Progenitor cell of endocrine pancreas (in vitro differentiated cells): Measurements from ENCODE around the gene SOHLH1. TPM values are rescaled to one million over a fixed set of nuclear protein-coding genes. Genes with fewer than 3 reads are reported as not detected.
"Not testable (repeated sequence)": the region's sequence is repeated elsewhere in the genome, so short reads cannot be mapped to it uniquely, and the experiment has no call there.

Source experiments
- DNase-seq: peaks from one replicate; pipeline ENCODE4 v3.0.0; 2021; ENCODE audit warnings: low spot score; ENCODE audit not compliant: unreplicated experiment
- H3K27ac Mint-ChIP-seq: 2 replicates; pipeline ENCODE4 v1.8.0; 2021; ENCODE audit warnings: mild to moderate bottlenecking, moderate library complexity, mixed read lengths
- H3K27me3 Mint-ChIP-seq: 2 replicates; pipeline ENCODE4 v1.8.0; 2021; ENCODE audit warnings: mixed read lengths
- H3K36me3 Mint-ChIP-seq: 2 replicates; pipeline ENCODE4 v1.8.0; 2022; ENCODE audit warnings: mixed read lengths; ENCODE audit not compliant: insufficient read depth
- H3K4me1 Mint-ChIP-seq: 2 replicates; pipeline ENCODE4 v1.8.0; 2021; ENCODE audit warnings: low read depth, mixed read lengths
- H3K4me3 Mint-ChIP-seq: 2 replicates; pipeline ENCODE4 v1.8.0; 2021; ENCODE audit warnings: low read depth, mild to moderate bottlenecking, moderate library complexity, mixed read lengths
- H3K9me3 Mint-ChIP-seq: 2 replicates; pipeline ENCODE4 v1.8.0; 2021; ENCODE audit warnings: low read depth, mixed read lengths
- total RNA-seq: library from RNA; stranded (reverse); gene quantifications from 2 replicates; pipeline ENCODE4 v1.2.1, GENCODE V29; 2021
- TF ChIP-seq, protein P1 (sequence below): fragments of 200-600 bp; sonication (generic); IDR thresholded peaks from one replicate; pipeline ENCODE4 v1.5.0; 2021; ENCODE audit warnings: antibody characterized with exemption, mild to moderate bottlenecking; ENCODE audit not compliant: unreplicated experiment

The SOHLH1 gene
- total RNA-seq, 1 donor from 2014 or later: not detected

DNA sequence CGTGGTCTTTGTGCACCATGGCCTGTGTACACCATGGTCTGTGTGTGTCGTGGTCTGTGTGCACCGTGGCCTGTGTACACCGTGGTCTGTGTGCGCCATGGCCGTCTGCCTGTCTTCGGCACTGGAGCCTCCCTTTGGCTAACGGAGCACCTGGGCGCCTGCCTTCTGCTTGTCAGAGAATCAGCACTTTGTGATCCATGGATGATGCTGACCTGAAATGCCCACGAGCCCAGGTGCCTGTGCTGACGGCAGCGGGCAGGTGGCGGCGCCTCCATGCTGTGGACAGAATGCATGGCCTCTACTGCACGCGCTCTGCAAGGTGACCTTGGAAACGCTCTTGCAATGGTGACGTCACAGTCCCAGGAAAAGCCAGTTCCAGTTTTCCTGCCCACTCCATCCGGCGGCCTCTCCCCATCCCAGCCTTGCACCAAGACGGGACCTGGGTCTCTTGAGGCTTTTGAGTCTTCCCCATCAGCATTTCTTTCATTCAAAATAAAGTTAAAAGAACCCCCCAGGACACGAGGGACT, 21.6 kb downstream of the SOHLH1 start:
- peaks cover 10% of the 10 kb centered on the region for H3K27me3 Mint-ChIP-seq
- no peak overlapping the region for H3K4me3 Mint-ChIP-seq
- no peaks in the 10 kb centered on the region for H3K36me3 Mint-ChIP-seq
- H3K4me1 Mint-ChIP-seq: no peaks in the 10 kb centered on the region
- H3K9me3 Mint-ChIP-seq: no peaks in the 10 kb centered on the region
- TF ChIP-seq, protein P1, sequence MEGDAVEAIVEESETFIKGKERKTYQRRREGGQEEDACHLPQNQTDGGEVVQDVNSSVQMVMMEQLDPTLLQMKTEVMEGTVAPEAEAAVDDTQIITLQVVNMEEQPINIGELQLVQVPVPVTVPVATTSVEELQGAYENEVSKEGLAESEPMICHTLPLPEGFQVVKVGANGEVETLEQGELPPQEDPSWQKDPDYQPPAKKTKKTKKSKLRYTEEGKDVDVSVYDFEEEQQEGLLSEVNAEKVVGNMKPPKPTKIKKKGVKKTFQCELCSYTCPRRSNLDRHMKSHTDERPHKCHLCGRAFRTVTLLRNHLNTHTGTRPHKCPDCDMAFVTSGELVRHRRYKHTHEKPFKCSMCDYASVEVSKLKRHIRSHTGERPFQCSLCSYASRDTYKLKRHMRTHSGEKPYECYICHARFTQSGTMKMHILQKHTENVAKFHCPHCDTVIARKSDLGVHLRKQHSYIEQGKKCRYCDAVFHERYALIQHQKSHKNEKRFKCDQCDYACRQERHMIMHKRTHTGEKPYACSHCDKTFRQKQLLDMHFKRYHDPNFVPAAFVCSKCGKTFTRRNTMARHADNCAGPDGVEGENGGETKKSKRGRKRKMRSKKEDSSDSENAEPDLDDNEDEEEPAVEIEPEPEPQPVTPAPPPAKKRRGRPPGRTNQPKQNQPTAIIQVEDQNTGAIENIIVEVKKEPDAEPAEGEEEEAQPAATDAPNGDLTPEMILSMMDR: no peak
- H3K27ac Mint-ChIP-seq: no peak overlapping the region
- DNase-seq: no peak

DNA sequence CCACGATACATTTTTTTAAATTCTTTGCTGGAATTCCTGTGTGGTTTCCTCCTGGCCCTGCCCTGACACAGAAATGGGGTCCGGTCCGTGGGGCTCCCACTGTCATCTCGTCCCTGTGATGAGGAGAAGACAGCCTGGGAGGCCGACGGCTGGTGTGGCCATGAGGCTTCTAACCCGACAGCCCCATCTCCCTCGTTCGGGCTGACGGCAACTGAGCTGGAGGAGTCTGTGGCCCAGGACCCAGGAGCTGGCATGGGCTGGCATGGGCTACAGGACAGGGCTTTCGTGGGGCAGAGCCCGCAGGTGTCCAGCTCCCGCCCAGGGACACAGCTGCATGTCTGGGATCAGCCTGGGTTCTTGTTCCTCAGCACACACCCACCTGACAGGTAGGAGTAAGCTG, 22.4 kb downstream of the SOHLH1 start:
- no peak for DNase-seq
- H3K4me3 Mint-ChIP-seq: no peak overlapping the region
- H3K27ac Mint-ChIP-seq: no peak overlapping the region
- H3K9me3 Mint-ChIP-seq: no peaks in the 10 kb centered on the region
- H3K36me3 Mint-ChIP-seq: no peaks in the 10 kb centered on the region
- no peaks in the 10 kb centered on the region for H3K4me1 Mint-ChIP-seq
- TF ChIP-seq, protein P1: no peak
- peaks cover 14% of the 10 kb centered on the region for H3K27me3 Mint-ChIP-seq

DNA sequence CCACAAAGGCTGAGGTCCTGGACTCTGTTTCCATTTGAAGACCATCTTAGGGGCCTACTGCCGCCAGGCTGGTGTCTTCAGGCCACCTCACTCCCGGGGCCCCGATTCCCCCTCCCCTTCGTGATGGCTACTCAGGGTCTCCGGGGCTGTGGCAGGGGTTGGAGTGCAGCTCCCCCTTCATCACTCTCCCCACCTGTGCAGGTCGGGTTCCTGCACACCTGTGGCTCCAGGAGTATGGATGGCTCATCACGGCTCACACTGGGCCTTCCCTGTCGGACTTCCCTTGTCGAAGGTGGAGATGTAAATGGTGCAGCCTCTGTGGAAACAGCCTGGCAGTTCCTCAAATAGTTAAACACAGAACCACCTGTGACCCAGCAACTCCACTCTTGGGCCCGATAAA, 24.3 kb downstream of the SOHLH1 start:
- Mint-ChIP-seq H3K9me3 (no peaks in the 10 kb centered on the region), H3K4me1 (no peaks in the 10 kb centered on the region), H3K4me3 (no peak overlapping the region), H3K36me3 (no peaks in the 10 kb centered on the region), H3K27me3 (peaks cover 7% of the 10 kb centered on the region), H3K27ac (no peak overlapping the region)
- no peak for DNase-seq
- TF ChIP-seq, protein P1: no peak

DNA sequence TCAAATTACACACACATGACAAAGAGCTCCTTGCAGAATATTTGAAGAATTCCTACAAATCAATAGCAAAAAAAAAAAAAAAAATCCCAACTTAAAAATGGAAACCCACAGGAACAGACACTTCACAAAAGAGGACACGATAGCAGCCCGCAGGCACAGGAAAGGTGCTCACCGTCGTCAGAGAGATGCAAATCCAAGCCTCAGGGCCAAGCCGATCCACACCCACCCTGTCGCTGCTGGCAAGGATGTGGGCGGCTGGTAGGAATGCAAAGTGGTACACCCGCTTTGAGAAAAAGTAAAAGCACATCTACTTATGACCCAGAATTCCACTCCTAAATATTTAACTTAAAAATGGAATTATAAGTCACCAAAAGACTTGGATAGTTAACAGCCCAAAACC, 25.3 kb downstream of the SOHLH1 start:
- Mint-ChIP-seq H3K4me3 (no peak overlapping the region), H3K27me3 (peaks cover 9% of the 10 kb centered on the region), H3K9me3 (peaks cover 3% of the 10 kb centered on the region), H3K27ac (no peak overlapping the region), H3K36me3 (no peaks in the 10 kb centered on the region), H3K4me1 (no peaks in the 10 kb centered on the region)
- TF ChIP-seq, protein P1: no peak
- DNase-seq: no peak

DNA sequence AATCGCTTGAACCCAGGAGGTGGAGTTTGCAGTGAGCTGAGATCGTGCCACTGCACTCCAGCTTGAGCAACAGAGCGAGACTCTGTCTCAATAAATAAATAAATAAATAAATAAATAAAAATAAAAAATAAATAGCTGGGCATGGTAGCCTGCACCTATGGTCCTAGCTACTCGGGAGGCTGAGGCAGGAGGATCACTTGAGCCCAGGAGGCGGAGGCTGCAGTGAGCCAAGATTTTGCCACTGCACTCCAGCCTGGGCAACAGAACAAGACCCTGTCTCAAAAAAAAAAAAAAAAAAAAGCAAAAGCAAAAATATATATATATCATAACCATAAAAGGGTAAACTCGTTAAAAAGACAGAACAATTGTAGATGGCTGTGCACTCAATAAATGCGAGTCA, 26.5 kb downstream of the SOHLH1 start:
- not testable (repeated sequence) for H3K27me3 Mint-ChIP-seq, H3K4me1 Mint-ChIP-seq, DNase-seq, H3K36me3 Mint-ChIP-seq, H3K27ac Mint-ChIP-seq, H3K9me3 Mint-ChIP-seq, H3K4me3 Mint-ChIP-seq

DNA sequence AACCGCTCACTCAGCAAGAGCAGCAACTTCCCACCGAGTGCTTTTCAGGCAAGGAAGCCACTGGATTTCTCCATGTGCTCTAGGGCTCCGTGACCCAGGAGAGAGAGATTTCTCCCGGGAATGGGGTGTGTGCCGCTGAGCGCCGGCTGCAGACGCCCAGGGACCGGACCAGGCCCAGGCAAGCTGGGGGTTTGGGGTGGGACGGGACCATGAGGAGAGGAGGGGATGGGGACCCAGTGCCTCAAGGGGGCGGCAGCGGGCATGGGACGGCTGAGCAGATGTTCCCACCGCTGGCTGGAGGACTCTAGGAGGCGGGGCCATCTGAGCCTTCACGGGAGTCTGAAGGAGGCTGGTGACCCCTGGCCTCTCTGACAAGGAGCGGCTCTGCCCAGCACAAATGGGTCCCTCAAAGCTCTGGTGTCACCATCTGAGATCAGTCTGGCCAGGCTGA, 27.7 kb downstream of the SOHLH1 start:
- H3K27ac Mint-ChIP-seq: no peak overlapping the region
- no peak for DNase-seq
- H3K9me3 Mint-ChIP-seq: peaks cover 6% of the 10 kb centered on the region

More for the DNA sequence above, 27.7 kb downstream of the SOHLH1 start:
- TF ChIP-seq, protein P1: no peak
- H3K27me3 Mint-ChIP-seq: peaks cover 6% of the 10 kb centered on the region
- no peaks in the 10 kb centered on the region for H3K4me1 Mint-ChIP-seq
- no peaks in the 10 kb centered on the region for H3K36me3 Mint-ChIP-seq
- H3K4me3 Mint-ChIP-seq: no peak overlapping the region
